Hepatocyte (in vitro differentiated cells): ENCODE measurements around the gene MON2.

Source experiments
- EZH2 ChIP-seq: fragments of 200-600 bp; sonication (generic); IDR thresholded peaks from 2 replicates; pipeline ENCODE4 v1.6.1; 2016; ENCODE audit warnings: antibody characterized with exemption, mild to moderate bottlenecking, borderline replicate concordance
- EZH2phosphoT487 ChIP-seq: fragments of 200-600 bp; sonication (generic); IDR thresholded peaks from one replicate; pipeline ENCODE4 v1.6.1; 2018; ENCODE audit warnings: antibody characterized with exemption, mild to moderate bottlenecking, low read depth, moderate library complexity; ENCODE audit not compliant: unreplicated experiment, severe bottlenecking
- TF ChIP-seq, protein P1 (sequence below): fragments of 200-600 bp; sonication (generic); IDR thresholded peaks from 2 replicates; pipeline ENCODE4 v1.5.1; 2016; ENCODE audit warnings: antibody characterized with exemption, mild to moderate bottlenecking; ENCODE audit not compliant: poor library complexity

DNA sequence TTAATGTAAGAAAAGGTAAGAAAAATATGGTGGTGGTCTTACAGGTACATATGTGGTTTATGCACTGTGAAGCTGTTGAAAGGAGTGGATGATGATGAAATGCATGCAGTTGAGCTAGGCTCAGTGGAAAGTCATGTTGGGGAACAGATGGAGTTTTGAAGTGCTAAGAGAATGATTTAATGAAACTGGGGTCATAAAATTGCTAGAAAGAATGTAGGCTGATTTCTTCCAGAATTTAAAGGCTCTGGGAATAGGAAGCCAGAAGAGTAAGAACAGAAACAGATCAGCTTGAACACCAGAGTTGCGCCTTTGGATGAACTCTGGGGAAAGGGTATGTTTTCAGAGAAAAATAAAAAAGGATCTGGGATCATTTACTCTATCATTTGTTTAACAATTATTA lies 146.5 kb downstream of the MON2 start:
- TF ChIP-seq, protein P1, sequence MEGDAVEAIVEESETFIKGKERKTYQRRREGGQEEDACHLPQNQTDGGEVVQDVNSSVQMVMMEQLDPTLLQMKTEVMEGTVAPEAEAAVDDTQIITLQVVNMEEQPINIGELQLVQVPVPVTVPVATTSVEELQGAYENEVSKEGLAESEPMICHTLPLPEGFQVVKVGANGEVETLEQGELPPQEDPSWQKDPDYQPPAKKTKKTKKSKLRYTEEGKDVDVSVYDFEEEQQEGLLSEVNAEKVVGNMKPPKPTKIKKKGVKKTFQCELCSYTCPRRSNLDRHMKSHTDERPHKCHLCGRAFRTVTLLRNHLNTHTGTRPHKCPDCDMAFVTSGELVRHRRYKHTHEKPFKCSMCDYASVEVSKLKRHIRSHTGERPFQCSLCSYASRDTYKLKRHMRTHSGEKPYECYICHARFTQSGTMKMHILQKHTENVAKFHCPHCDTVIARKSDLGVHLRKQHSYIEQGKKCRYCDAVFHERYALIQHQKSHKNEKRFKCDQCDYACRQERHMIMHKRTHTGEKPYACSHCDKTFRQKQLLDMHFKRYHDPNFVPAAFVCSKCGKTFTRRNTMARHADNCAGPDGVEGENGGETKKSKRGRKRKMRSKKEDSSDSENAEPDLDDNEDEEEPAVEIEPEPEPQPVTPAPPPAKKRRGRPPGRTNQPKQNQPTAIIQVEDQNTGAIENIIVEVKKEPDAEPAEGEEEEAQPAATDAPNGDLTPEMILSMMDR, result no peak
- TF ChIP-seq EZH2phosphoT487 (no peak), EZH2 (no peak)
